ENCODE results near the gene ZNF234.
A peak's percentile ranks its signal among the peaks of the same experiment; 100 is the strongest.

Gene ZNF234

DNA sequence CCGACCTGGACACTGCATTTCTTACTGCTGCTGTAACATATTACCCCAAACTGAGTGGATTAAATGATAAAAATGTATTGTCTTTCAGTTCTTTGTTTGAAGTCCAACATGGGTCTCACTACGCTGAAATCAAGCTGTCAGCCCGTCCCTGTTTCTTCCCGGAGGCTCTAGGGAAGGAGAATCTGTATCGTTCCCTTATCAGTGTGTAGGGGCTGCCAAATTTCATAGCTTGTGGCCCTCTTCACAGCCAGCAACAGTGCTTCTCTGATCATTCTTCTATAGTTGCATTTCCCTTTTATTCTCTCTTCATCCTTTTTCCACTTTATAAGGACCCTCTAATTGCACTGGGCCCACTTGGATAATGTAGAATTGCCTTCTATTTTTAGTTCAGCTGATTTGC, 10.1 kb downstream of the ZNF234 start:
- Histone ChIP-seq H3K27me3 (ENCODE audit: control insufficient read depth, low read length) (no peaks in the 10 kb centered on the region), H3K36me3 (ENCODE audit: control insufficient read depth, low read length) (no peaks in the 10 kb centered on the region)
- TF ChIP-seq, protein P1, sequence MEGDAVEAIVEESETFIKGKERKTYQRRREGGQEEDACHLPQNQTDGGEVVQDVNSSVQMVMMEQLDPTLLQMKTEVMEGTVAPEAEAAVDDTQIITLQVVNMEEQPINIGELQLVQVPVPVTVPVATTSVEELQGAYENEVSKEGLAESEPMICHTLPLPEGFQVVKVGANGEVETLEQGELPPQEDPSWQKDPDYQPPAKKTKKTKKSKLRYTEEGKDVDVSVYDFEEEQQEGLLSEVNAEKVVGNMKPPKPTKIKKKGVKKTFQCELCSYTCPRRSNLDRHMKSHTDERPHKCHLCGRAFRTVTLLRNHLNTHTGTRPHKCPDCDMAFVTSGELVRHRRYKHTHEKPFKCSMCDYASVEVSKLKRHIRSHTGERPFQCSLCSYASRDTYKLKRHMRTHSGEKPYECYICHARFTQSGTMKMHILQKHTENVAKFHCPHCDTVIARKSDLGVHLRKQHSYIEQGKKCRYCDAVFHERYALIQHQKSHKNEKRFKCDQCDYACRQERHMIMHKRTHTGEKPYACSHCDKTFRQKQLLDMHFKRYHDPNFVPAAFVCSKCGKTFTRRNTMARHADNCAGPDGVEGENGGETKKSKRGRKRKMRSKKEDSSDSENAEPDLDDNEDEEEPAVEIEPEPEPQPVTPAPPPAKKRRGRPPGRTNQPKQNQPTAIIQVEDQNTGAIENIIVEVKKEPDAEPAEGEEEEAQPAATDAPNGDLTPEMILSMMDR (IDR thresholded peaks at IDR 0.05; ENCODE audit: low read depth, low read length, poor library complexity, severe bottlenecking): no peak
- no peak for TF ChIP-seq EZH2phosphoT487 (IDR thresholded peaks at IDR 0.05; ENCODE audit: borderline replicate concordance, low read length)

DNA sequence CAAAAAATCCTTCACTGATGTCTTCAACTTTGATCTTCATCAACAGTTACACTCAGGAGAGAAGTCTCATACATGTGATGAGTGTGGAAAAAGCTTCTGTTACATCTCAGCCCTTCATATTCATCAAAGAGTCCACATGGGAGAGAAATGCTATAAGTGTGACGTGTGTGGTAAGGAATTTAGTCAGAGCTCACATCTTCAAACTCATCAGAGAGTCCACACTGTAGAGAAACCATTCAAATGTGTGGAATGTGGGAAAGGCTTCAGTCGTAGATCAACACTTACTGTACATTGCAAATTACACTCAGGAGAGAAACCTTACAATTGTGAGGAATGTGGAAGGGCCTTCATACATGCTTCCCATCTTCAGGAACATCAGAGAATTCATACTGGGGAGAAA, 15.1 kb downstream of the ZNF234 start:
- Histone ChIP-seq H3K79me2 (ENCODE audit: control insufficient read depth, low read length) (no peaks in the 10 kb centered on the region), H3K4me3 (ENCODE audit: low read length) (no peak overlapping the region), H3K36me3 (ENCODE audit: control insufficient read depth, low read length) (no peaks in the 10 kb centered on the region)

More for the DNA sequence above, 10.1 kb downstream of the ZNF234 start:
- no peaks in the 10 kb centered on the region for H3K4me1 ChIP-seq (ENCODE audit: control insufficient read depth, low read length)
- no peak overlapping the region for H3K4me2 ChIP-seq (ENCODE audit: low read length)
- H4K20me1 ChIP-seq (ENCODE audit: control insufficient read depth, insufficient read depth, low read depth, low read length): no peaks in the 10 kb centered on the region
- H3K4me3 ChIP-seq (ENCODE audit: low read length): no peak overlapping the region
- no peaks in the 10 kb centered on the region for H3K79me2 ChIP-seq (ENCODE audit: control insufficient read depth, low read length)
- no peaks in the 10 kb centered on the region for H3K9me2 ChIP-seq (replicated peaks; ENCODE audit: control insufficient read depth, low read length)
- peaks cover 10% of the 10 kb centered on the region for H3K9me3 ChIP-seq (ENCODE audit: control insufficient read depth, insufficient read depth, low read length)
- H3F3A ChIP-seq (ENCODE audit: control insufficient read depth, insufficient read depth): no peaks in the 10 kb centered on the region
- H3K27ac ChIP-seq (ENCODE audit: low read depth, low read length): no peak overlapping the region

DNA sequence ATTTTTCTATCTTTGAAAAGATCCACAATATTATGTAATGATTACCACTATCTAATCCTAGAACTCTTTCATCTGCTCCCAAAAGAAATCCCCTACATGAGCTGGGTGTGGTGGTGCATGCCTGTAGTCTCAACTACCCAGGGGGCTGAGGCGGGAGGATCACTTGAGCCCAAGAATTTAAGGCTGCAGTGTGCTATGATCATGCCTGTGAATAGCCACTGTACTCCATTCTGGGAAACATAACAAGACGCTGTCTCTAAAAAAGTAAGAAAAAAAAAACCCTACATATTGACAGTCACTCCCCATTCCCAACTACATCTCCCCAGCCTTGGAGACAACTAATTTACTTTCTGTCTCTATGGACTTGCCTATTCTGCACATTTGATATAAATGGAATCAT, 22.4 kb downstream of the ZNF234 start:
- H3K36me3 ChIP-seq (ENCODE audit: control insufficient read depth, low read length): peaks cover 27% of the 10 kb centered on the region
- TF ChIP-seq, protein P1 (IDR thresholded peaks at IDR 0.05; ENCODE audit: low read depth, low read length, poor library complexity, severe bottlenecking): no peak
- no peak for TF ChIP-seq EZH2phosphoT487 (IDR thresholded peaks at IDR 0.05; ENCODE audit: borderline replicate concordance, low read length)
- H3K4me1 ChIP-seq (ENCODE audit: control insufficient read depth, low read length): peaks cover 14% of the 10 kb centered on the region

More for the DNA sequence above, 15.1 kb downstream of the ZNF234 start:
- Histone ChIP-seq H3K9me3 (ENCODE audit: control insufficient read depth, insufficient read depth, low read length) (peaks cover 27% of the 10 kb centered on the region), H3K4me1 (ENCODE audit: control insufficient read depth, low read length) (no peaks in the 10 kb centered on the region), H4K20me1 (ENCODE audit: control insufficient read depth, insufficient read depth, low read depth, low read length) (no peaks in the 10 kb centered on the region), H3K27ac (ENCODE audit: low read depth, low read length) (no peak overlapping the region), H3K4me2 (ENCODE audit: low read length) (no peak overlapping the region), H3K27me3 (ENCODE audit: control insufficient read depth, low read length) (no peaks in the 10 kb centered on the region), H3F3A (ENCODE audit: control insufficient read depth, insufficient read depth) (no peaks in the 10 kb centered on the region), H3K9me2 (replicated peaks; ENCODE audit: control insufficient read depth, low read length) (no peaks in the 10 kb centered on the region)
- no peak for TF ChIP-seq EZH2phosphoT487 (IDR thresholded peaks at IDR 0.05; ENCODE audit: borderline replicate concordance, low read length)

DNA sequence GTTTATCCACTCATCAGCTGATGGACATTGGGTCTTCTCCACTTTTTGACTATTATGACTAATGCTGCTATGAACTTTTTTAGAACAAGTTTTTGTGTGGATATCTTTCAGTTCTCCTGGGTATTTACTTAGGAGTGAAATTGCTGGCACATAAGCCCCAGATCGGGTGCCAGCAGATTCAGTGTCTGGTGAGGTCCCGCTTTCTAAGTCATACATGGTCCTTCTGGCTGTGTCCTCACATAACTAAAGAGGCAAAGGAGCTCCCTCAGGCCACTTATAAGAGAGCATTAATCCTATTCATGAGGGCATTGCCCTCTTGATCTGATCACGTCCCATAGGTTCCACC, 22.9 kb downstream of the ZNF234 start:
- Histone ChIP-seq H3K79me2 (ENCODE audit: control insufficient read depth, low read length) (no peaks in the 10 kb centered on the region), H3K4me3 (ENCODE audit: low read length) (peak overlapping the region; percentile 71), H3F3A (ENCODE audit: control insufficient read depth, insufficient read depth) (no peaks in the 10 kb centered on the region), H3K27me3 (ENCODE audit: control insufficient read depth, low read length) (no peaks in the 10 kb centered on the region), H3K9me3 (ENCODE audit: control insufficient read depth, insufficient read depth, low read length) (peaks cover 29% of the 10 kb centered on the region), H3K27ac (ENCODE audit: low read depth, low read length) (peak overlapping the region; percentile 4; the same call in 1 of the 2 replicates), H3K4me2 (ENCODE audit: low read length) (peak overlapping the region; percentile 65), H3K4me1 (ENCODE audit: control insufficient read depth, low read length) (peaks cover 14% of the 10 kb centered on the region), H3K36me3 (ENCODE audit: control insufficient read depth, low read length) (peaks cover 30% of the 10 kb centered on the region), H3K9me2 (replicated peaks; ENCODE audit: control insufficient read depth, low read length) (no peaks in the 10 kb centered on the region), H4K20me1 (ENCODE audit: control insufficient read depth, insufficient read depth, low read depth, low read length) (no peaks in the 10 kb centered on the region)
- TF ChIP-seq, protein P1 (IDR thresholded peaks at IDR 0.05; ENCODE audit: low read depth, low read length, poor library complexity, severe bottlenecking): no peak
- no peak for TF ChIP-seq EZH2phosphoT487 (IDR thresholded peaks at IDR 0.05; ENCODE audit: borderline replicate concordance, low read length)

More for the DNA sequence above, 22.4 kb downstream of the ZNF234 start:
- Histone ChIP-seq H3K9me3 (ENCODE audit: control insufficient read depth, insufficient read depth, low read length) (peaks cover 26% of the 10 kb centered on the region), H3K79me2 (ENCODE audit: control insufficient read depth, low read length) (no peaks in the 10 kb centered on the region), H3F3A (ENCODE audit: control insufficient read depth, insufficient read depth) (no peaks in the 10 kb centered on the region), H4K20me1 (ENCODE audit: control insufficient read depth, insufficient read depth, low read depth, low read length) (no peaks in the 10 kb centered on the region), H3K27me3 (ENCODE audit: control insufficient read depth, low read length) (no peaks in the 10 kb centered on the region), H3K4me2 (ENCODE audit: low read length) (0 out of 2 replicates have a peak overlapping the region, but pooled peaks have one; percentile 65), H3K27ac (ENCODE audit: low read depth, low read length) (no peak overlapping the region), H3K9me2 (replicated peaks; ENCODE audit: control insufficient read depth, low read length) (no peaks in the 10 kb centered on the region), H3K4me3 (ENCODE audit: low read length) (peak overlapping the region; percentile 71; the same call in 1 of the 2 replicates)

Data from DOHH2 (cell line).